ENCODE data around the gene TEX47.

Gene TEX47

GRCh38 chr7:88771417-88771816 is 24.1 kb downstream of the TEX47 start:
- DNase-seq = no peak
- TF ChIP-seq GATA1 (IDR thresholded peaks at IDR 0.05; ENCODE audit: low read depth, low read length) = no peak
- no peak for TF ChIP-seq POLR2A (IDR thresholded peaks at IDR 0.05; ENCODE audit: low read length)

GRCh38 chr7:88761779-88762178 is 33.8 kb downstream of the TEX47 start:
- DNase-seq = no peak
- TF ChIP-seq POLR2A (IDR thresholded peaks at IDR 0.05; ENCODE audit: low read length) (no peak), GATA1 (IDR thresholded peaks at IDR 0.05; ENCODE audit: low read depth, low read length) (no peak)

GRCh38 chr7:88760136-88760515 is 35.4 kb downstream of the TEX47 start:
- TF ChIP-seq GATA1 (IDR thresholded peaks at IDR 0.05; ENCODE audit: low read depth, low read length) (no peak), POLR2A (IDR thresholded peaks at IDR 0.05; ENCODE audit: low read length) (no peak)
- no peak for DNase-seq

GRCh38 chr7:88759230-88760135 is 36.1 kb downstream of the TEX47 start, which contains the start of gene ZNF804B:
Gene ZNF804B, plus strand, starts transcription at chr7:88759700. Its CDS starts 277 bp downstream, at chr7:88759977.
- no peak for DNase-seq
- TF ChIP-seq GATA1 (IDR thresholded peaks at IDR 0.05; ENCODE audit: low read depth, low read length) = no peak
- no peak for TF ChIP-seq POLR2A (IDR thresholded peaks at IDR 0.05; ENCODE audit: low read length)

GRCh38 chr7:88758381-88759229 is 36.9 kb downstream of the TEX47 start:
- no peak for TF ChIP-seq GATA1 (IDR thresholded peaks at IDR 0.05; ENCODE audit: low read depth, low read length)
- no peak for TF ChIP-seq POLR2A (IDR thresholded peaks at IDR 0.05; ENCODE audit: low read length)
- no peak for DNase-seq

GRCh38 chr7:88757371-88757770 is 38.2 kb downstream of the TEX47 start:
- DNase-seq = no peak

GRCh38 chr7:88756802-88757201 is 38.7 kb downstream of the TEX47 start:
- TF ChIP-seq POLR2A (IDR thresholded peaks at IDR 0.05; ENCODE audit: low read length) (no peak), GATA1 (IDR thresholded peaks at IDR 0.05; ENCODE audit: low read depth, low read length) (no peak)
- no peak for DNase-seq

More at GRCh38 chr7:88757371-88757770, 38.2 kb downstream of the TEX47 start:
- TF ChIP-seq GATA1 (IDR thresholded peaks at IDR 0.05; ENCODE audit: low read depth, low read length) = no peak
- no peak for TF ChIP-seq POLR2A (IDR thresholded peaks at IDR 0.05; ENCODE audit: low read length)

- TF ChIP-seq POLR2A (IDR thresholded peaks at IDR 0.05; ENCODE audit: low read length) = no peak
- no peak for TF ChIP-seq GATA1 (IDR thresholded peaks at IDR 0.05; ENCODE audit: low read depth, low read length)
- no peak for DNase-seq
These were observed 49.4 kb downstream of the TEX47 start for GRCh38 chr7:88746126-88746525.
